Sigmoid colon (tissue), 7 donors: ENCODE results near the gene R3HDM2. TPM values are rescaled to one million over a fixed set of nuclear protein-coding genes. Genes with fewer than 3 reads are reported as not detected.

ENCODE experiments used
- DNase-seq: peaks from one replicate; pipeline ENCODE4 v3.0.0-alpha.2; 2019
- H3K27ac ChIP-seq, 4 donors: fragments of 200-600 bp; sonication (generic); one replicate each; pipeline ENCODE4 v1.5.1; 2016 to 2019; ENCODE audit warnings: mild to moderate bottlenecking in 1 of 4
- H3K27me3 ChIP-seq, 3 donors: fragments of 200-600 bp; sonication (generic); one replicate each; pipeline ENCODE4 v1.5.1; 2019; ENCODE audit warnings: mild to moderate bottlenecking in 1 of 3
- H3K36me3 ChIP-seq, 4 donors: fragments of 200-600 bp; sonication (generic); one replicate each; pipeline ENCODE4 v1.5.1; 2016 to 2019
- H3K4me1 ChIP-seq, 4 donors: fragments of 200-600 bp; sonication (generic); one replicate each; pipeline ENCODE4 v1.5.1; 2017 to 2019
- H3K4me3 ChIP-seq, 4 donors: fragments of 200-600 bp; sonication (generic); one replicate each; pipeline ENCODE4 v1.5.1; 2017 to 2019; ENCODE audit warnings: mild to moderate bottlenecking in 2 of 4, moderate library complexity in 1 of 4
- H3K9me3 ChIP-seq, 4 donors: fragments of 200-600 bp in 3 of 4; sonication (generic) in 3 of 4; one replicate each; pipeline versions ENCODE4 v1.5.1 to v1.6.1; 2013 to 2019
- EP300 ChIP-seq, 4 donors: sonication (generic); formaldehyde crosslinking; IDR thresholded peaks; one replicate each; pipeline ENCODE4 v1.6.1; 2017; ENCODE audit warnings: antibody characterized with exemption in 4 of 4
- POLR2A ChIP-seq, 2 donors: fragments of 450-650 bp; IDR thresholded peaks; one replicate each; pipeline ENCODE4 v1.6.1; 2016; ENCODE audit warnings: antibody characterized with exemption in 2 of 2, mild to moderate bottlenecking in 2 of 2, moderate library complexity in 2 of 2
- POLR2AphosphoS5 ChIP-seq, 4 donors: sonication (generic); formaldehyde crosslinking; IDR thresholded peaks; one replicate each; pipeline ENCODE4 v1.6.1; 2017; ENCODE audit warnings: antibody characterized with exemption in 4 of 4
- WGBS, 2 donors: extraction: QIAGEN DNeasy Blood & Tissue Kit; methylation state at CpG; one replicate each; pipeline ENCODE4 v1.1.7; 2013; 5-methylcytosine and 5-hydroxymethylcytosine counted together
- intact Hi-C: fragments of 100-400 bp; cut with DNase I; formaldehyde crosslinking; loops from one replicate; pipeline ENCODE4 v1.15.1; 2023
- polyA plus RNA-seq, 3 donors: library from polyadenylated mRNA; stranded (reverse); fragments of 200-250 nt; gene quantifications; one replicate each; pipeline ENCODE4 v1.2.3, GENCODE V29; 2013
- total RNA-seq, 4 donors: library from RNA; depleted of rRNA; stranded (reverse); fragments of >200 nt; gene quantifications; one replicate each; pipeline ENCODE4 v1.1.0, GENCODE V29; 2016
- TF ChIP-seq, protein P1 (sequence below), 4 experiments: fragments of 450-650 bp in 3 of 4; fragments of 200-600 bp in 1 of 4; IDR thresholded peaks; one replicate each; pipeline ENCODE4 v1.5.1; 2016 to 2019; ENCODE audit warnings: antibody characterized with exemption in 4 of 4, mild to moderate bottlenecking in 3 of 4, moderate library complexity in 2 of 4
- donor health status: healthy with polysubstance abuse.
- donor health status: Bipolar disorder and iron deficiency.
- donor health status: healthy.

R3HDM2 gene
- total and polyA plus RNA-seq, 7 donors, result 10.9 to 37.7 (median 28.3) TPM

GRCh38 chr12:57476993-57477709 lies 46.3 kb upstream of the R3HDM2 start:
- H3K9me3 ChIP-seq, result no peaks in the 10 kb centered on the region
- intact Hi-C loops, result no loop called here
- WGBS, 2 donors, result 49 to 78% methylated on average over 15 of the region's 15 CpGs
- no peak for DNase-seq
- H3K4me1 ChIP-seq, result peaks cover 0 to 20% (median 17%) of the 10 kb centered on the region in 4 donors
- peak overlapping the region in 3 of 4 donors; percentile 40 to 59 (median 43) for H3K27ac ChIP-seq
- H3K27me3 ChIP-seq, result peaks cover 27 to 66% (median 44%) of the 10 kb centered on the region in 3 donors
- TF ChIP-seq EP300 (IDR thresholded peaks at IDR 0.05) (no peak), POLR2AphosphoS5 (IDR thresholded peaks at IDR 0.05) (no peak), POLR2A (IDR thresholded peaks at IDR 0.05) (no peak)
- TF ChIP-seq, protein P1, sequence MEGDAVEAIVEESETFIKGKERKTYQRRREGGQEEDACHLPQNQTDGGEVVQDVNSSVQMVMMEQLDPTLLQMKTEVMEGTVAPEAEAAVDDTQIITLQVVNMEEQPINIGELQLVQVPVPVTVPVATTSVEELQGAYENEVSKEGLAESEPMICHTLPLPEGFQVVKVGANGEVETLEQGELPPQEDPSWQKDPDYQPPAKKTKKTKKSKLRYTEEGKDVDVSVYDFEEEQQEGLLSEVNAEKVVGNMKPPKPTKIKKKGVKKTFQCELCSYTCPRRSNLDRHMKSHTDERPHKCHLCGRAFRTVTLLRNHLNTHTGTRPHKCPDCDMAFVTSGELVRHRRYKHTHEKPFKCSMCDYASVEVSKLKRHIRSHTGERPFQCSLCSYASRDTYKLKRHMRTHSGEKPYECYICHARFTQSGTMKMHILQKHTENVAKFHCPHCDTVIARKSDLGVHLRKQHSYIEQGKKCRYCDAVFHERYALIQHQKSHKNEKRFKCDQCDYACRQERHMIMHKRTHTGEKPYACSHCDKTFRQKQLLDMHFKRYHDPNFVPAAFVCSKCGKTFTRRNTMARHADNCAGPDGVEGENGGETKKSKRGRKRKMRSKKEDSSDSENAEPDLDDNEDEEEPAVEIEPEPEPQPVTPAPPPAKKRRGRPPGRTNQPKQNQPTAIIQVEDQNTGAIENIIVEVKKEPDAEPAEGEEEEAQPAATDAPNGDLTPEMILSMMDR (IDR thresholded peaks at IDR 0.05), result no peak
- H3K36me3 ChIP-seq, result no peaks in the 10 kb centered on the region
- peak overlapping the region in 2 of 4 donors; percentile 41 to 47 for H3K4me3 ChIP-seq

DNA sequence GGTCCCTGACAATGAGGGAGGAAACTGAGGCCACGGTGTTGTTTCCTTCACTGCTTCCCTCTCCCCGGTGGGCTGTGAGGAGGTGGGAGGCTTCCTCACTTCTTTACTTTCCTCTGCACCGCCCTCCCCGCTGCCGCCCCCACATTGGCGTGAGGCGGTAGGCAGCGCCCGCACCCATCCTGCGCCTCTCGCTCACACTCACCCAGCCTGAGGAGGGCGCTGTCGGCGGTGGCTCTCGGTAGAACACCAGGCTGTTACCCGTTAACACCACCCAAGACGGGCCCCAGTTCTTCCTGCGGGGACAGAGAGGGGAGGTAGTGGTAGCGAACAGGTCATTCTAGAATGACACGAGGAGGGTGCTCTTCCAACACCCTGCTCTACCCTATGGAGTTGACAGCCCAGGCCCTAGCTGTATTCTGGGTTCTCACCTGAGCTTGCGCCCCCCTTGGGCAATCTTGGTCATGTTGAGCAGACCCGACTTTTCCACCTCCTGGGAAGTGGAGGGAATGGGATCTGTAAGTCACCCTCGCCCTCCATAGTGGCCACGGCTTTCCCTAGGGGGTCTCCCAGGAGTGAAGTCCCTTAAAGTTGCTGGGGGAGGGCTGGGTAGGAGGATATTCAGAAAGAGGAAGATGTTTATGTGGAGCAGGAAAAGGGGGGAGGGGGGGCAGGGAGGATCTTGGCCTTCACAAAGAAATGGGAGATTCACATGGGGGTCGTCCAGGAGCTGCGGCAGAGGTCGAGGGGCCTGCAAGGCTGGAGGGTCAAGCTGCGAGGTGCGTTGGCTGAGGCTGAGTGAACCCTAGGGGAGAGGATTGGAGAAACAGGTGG lies 45.5 kb upstream of the R3HDM2 start:
- 13 to 19% methylated on average over 29 of the region's 29 CpGs for WGBS, 2 donors
- H3K9me3 ChIP-seq, result no peaks in the 10 kb centered on the region
- no peak for TF ChIP-seq POLR2AphosphoS5 (IDR thresholded peaks at IDR 0.05)
- TF ChIP-seq, protein P1 (IDR thresholded peaks at IDR 0.05), result no peak
- no peak for TF ChIP-seq EP300 (IDR thresholded peaks at IDR 0.05)
- no peak for TF ChIP-seq POLR2A (IDR thresholded peaks at IDR 0.05)
- intact Hi-C loops, result no loop called here
- peaks cover 27 to 71% (median 44%) of the 10 kb centered on the region in 3 donors for H3K27me3 ChIP-seq
- peak overlapping the region; percentile 14 to 47 (median 34) for H3K4me3 ChIP-seq
- H3K27ac ChIP-seq, result peak overlapping the region in 1 of 4 donors; percentile 43
- H3K4me1 ChIP-seq, result peaks cover 0 to 20% (median 17%) of the 10 kb centered on the region in 4 donors
- H3K36me3 ChIP-seq, result no peaks in the 10 kb centered on the region
- no peak for DNase-seq

DNA sequence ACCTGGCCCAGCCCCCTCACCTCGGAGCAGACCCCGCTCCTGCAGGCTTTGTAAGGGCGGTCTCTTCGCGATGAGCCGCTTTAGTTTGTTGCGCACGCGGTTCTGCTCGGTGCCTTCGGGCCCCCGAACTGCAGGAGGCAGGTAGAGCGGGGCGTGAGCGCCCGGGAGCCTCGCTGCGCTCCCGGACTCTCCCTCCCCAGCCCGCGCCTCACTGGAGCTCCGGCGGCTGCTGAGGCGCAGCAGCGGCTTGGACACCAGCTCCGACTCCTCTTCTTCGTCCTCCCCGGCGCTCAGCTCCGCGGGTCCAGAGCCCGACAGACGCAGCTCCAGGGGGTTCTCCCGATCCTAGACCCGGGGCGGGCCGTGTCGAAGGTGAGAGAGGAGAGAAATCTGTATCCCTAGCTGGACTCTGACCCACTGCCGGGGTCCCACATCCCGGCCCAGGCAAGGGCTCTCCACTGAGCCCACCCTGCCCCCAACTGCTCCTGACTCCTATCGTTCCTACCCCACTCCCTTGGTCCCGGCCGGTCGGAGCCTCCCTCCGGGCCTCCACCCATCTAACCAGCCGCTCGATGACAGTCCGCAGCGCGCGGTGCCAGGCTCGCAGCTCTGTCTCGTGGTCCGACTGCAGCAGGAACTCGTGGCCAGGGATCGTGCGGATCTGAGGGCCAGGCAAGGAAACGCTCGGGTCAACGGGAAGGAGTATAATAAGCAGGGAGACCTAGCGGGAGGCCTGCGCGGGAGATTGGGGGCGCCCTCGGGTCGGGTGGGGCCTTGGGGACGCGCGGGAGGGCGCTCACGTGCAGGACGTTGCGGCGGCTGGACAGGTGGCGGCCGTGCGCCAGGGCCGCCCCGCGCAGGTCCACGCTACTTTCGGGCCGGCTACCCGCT lies 44.7 kb upstream of the R3HDM2 start:
- H3K27ac ChIP-seq, result no peak overlapping the region

GRCh38 chr12:57474862-57475261 lies 44.0 kb upstream of the R3HDM2 start:
- Histone ChIP-seq H3K27me3 (peaks cover 27 to 77% (median 44%) of the 10 kb centered on the region in 3 donors), H3K36me3 (no peaks in the 10 kb centered on the region), H3K9me3 (no peaks in the 10 kb centered on the region), H3K4me3 (peak overlapping the region in 2 of 4 donors; percentile 41 to 47), H3K27ac (no peak overlapping the region), H3K4me1 (peaks cover 0 to 20% (median 17%) of the 10 kb centered on the region in 4 donors)
- intact Hi-C loops, result no loop called here
- 20 to 77% methylated on average over 7 of the region's 7 CpGs for WGBS, 2 donors
- no peak for DNase-seq
- TF ChIP-seq, protein P1 (IDR thresholded peaks at IDR 0.05), result no peak
- TF ChIP-seq POLR2A (IDR thresholded peaks at IDR 0.05), result no peak
- TF ChIP-seq EP300 (IDR thresholded peaks at IDR 0.05), result no peak
- no peak for TF ChIP-seq POLR2AphosphoS5 (IDR thresholded peaks at IDR 0.05)

More for the DNA sequence above, 44.7 kb upstream of the R3HDM2 start:
- H3K36me3 ChIP-seq, result no peaks in the 10 kb centered on the region
- intact Hi-C loops, result no loop called here
- DNase-seq, result peak; percentile 79
- peak overlapping the region; percentile 14 to 47 (median 34) for H3K4me3 ChIP-seq
- 11 to 34% methylated on average over 84 of the region's 84 CpGs for WGBS, 2 donors
- H3K9me3 ChIP-seq, result no peaks in the 10 kb centered on the region
- peaks cover 27 to 74% (median 44%) of the 10 kb centered on the region in 3 donors for H3K27me3 ChIP-seq
- TF ChIP-seq POLR2AphosphoS5 (IDR thresholded peaks at IDR 0.05) (no peak), EP300 (IDR thresholded peaks at IDR 0.05) (no peak), POLR2A (IDR thresholded peaks at IDR 0.05) (no peak)
- TF ChIP-seq, protein P1 (IDR thresholded peaks at IDR 0.05), result no peak
- peaks cover 0 to 20% (median 17%) of the 10 kb centered on the region in 4 donors for H3K4me1 ChIP-seq
